NT2/D1 (cell line): ENCODE data around the gene FNDC3B.

Experiments used
- YY1 ChIP-seq: IDR thresholded peaks from 2 replicates; pipeline ENCODE4 v1.6.1; 2011; ENCODE audit not compliant: insufficient read length, insufficient read depth
- ZNF274 ChIP-seq: IDR thresholded peaks from 2 replicates; pipeline ENCODE4 v1.6.1; 2011; ENCODE audit warnings: mild to moderate bottlenecking, low read depth, low read length

GRCh38 chr3:172133838-172134237, 94.5 kb downstream of the FNDC3B start:
- TF ChIP-seq YY1, result no peak
- no peak for TF ChIP-seq ZNF274
